ENCODE data around the gene ECI2. TPM values are rescaled to one million over a fixed set of nuclear protein-coding genes. Genes with fewer than 3 reads are reported as not detected.

Gene ECI2
- total RNA-seq, 1 donor from 2014 or later, result 49.1 TPM

DNA sequence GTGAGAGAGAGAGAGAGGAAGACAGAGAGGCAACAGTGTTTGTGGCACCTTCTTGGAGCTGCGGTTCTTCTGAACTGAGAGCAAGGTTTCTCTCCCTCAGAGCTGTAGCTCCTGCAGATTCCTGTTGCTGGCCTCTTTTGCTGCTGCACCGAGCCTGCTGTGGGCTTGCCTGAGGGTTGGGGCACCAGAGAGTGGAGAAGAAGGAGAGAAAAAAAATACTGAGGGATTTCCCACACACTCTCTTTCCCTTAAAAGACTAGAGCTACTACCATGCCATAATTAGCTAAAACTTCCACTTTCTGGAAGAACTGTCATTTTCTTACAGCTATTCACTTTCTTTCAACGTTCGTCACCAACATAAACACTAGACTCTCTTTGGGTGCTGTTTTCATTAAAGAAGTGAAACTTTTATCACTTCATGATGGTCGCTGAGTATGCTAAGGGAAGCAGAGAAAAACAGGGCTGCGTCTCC is 18.2 kb upstream of the ECI2 start:
- no peaks in the 10 kb centered on the region for H3K27me3 ChIP-seq
- Mint-ChIP-seq H3K27me3 (ENCODE audit: insufficient read depth, low read depth) (no peaks in the 10 kb centered on the region), H3K36me3 (no peaks in the 10 kb centered on the region), H3K4me3 (no peak overlapping the region), H3K27ac (no peak overlapping the region), H3K9me3 (peaks cover 6% of the 10 kb centered on the region), H3K4me1 (no peaks in the 10 kb centered on the region)
- no peak overlapping the region for H3K4me2 ChIP-seq
- H3K27ac ChIP-seq, result no peak overlapping the region
- H3K4me1 ChIP-seq, result no peaks in the 10 kb centered on the region
- H2AFZ ChIP-seq (replicated peaks), result peak overlapping the region; percentile 82
- no peak overlapping the region for H3K9ac ChIP-seq
- no peaks in the 10 kb centered on the region for H3K79me2 ChIP-seq (ENCODE audit: low read depth)
- H3K9me3 ChIP-seq (ENCODE audit: low read depth), result no peaks in the 10 kb centered on the region
- no peak overlapping the region for H3K4me3 ChIP-seq
- H4K20me1 ChIP-seq (ENCODE audit: low read depth), result no peaks in the 10 kb centered on the region
- no peaks in the 10 kb centered on the region for H3K36me3 ChIP-seq
- H3F3A ChIP-seq (ENCODE audit: low read depth), result no peaks in the 10 kb centered on the region
- TF ChIP-seq EZH2 (IDR thresholded peaks at IDR 0.05) (no peak), EZH2phosphoT487 (IDR thresholded peaks at IDR 0.05) (no peak)
- TF ChIP-seq, protein P1, sequence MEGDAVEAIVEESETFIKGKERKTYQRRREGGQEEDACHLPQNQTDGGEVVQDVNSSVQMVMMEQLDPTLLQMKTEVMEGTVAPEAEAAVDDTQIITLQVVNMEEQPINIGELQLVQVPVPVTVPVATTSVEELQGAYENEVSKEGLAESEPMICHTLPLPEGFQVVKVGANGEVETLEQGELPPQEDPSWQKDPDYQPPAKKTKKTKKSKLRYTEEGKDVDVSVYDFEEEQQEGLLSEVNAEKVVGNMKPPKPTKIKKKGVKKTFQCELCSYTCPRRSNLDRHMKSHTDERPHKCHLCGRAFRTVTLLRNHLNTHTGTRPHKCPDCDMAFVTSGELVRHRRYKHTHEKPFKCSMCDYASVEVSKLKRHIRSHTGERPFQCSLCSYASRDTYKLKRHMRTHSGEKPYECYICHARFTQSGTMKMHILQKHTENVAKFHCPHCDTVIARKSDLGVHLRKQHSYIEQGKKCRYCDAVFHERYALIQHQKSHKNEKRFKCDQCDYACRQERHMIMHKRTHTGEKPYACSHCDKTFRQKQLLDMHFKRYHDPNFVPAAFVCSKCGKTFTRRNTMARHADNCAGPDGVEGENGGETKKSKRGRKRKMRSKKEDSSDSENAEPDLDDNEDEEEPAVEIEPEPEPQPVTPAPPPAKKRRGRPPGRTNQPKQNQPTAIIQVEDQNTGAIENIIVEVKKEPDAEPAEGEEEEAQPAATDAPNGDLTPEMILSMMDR (IDR thresholded peaks at IDR 0.05), result no peak
- no peak for DNase-seq (ENCODE audit: low spot score)

DNA sequence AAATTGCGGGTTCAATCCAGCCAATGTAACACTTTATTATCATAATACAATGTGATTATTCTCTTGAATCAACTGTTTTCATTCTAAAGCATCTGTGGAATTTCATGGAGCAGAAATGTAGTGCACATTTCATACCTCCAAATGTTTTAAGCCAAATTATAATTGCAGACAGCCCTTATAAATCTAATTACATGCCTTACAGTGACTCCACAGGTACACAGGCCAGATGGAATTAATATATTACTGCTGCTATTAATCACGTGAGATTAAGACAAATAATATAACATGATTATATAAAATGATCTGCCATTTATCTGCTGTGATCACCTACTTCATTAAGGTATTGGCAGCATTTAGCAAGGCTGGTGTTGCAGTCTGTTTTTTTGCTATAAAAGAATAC is 9.7 kb upstream of the ECI2 start:
- H3K4me3 ChIP-seq, result no peak overlapping the region
- no peak overlapping the region for H3K4me2 ChIP-seq
- Mint-ChIP-seq H3K36me3 (no peaks in the 10 kb centered on the region), H3K27me3 (ENCODE audit: insufficient read depth, low read depth) (no peaks in the 10 kb centered on the region), H3K9me3 (peaks cover 9% of the 10 kb centered on the region), H3K4me3 (no peak overlapping the region), H3K4me1 (no peaks in the 10 kb centered on the region), H3K27ac (no peak overlapping the region)
- no peak overlapping the region for H2AFZ ChIP-seq (replicated peaks)
- H3F3A ChIP-seq (ENCODE audit: low read depth), result no peaks in the 10 kb centered on the region
- no peaks in the 10 kb centered on the region for H3K4me1 ChIP-seq
- no peak overlapping the region for H3K27ac ChIP-seq
- no peaks in the 10 kb centered on the region for H3K36me3 ChIP-seq
- no peak for TF ChIP-seq EZH2phosphoT487 (IDR thresholded peaks at IDR 0.05)
- TF ChIP-seq, protein P1 (IDR thresholded peaks at IDR 0.05), result no peak
- TF ChIP-seq EZH2 (IDR thresholded peaks at IDR 0.05), result no peak
- no peak overlapping the region for H3K9ac ChIP-seq
- H3K79me2 ChIP-seq (ENCODE audit: low read depth), result no peaks in the 10 kb centered on the region
- no peaks in the 10 kb centered on the region for H3K27me3 ChIP-seq
- no peaks in the 10 kb centered on the region for H3K9me3 ChIP-seq (ENCODE audit: low read depth)
- no peaks in the 10 kb centered on the region for H4K20me1 ChIP-seq (ENCODE audit: low read depth)
- DNase-seq (ENCODE audit: low spot score), result no peak

DNA sequence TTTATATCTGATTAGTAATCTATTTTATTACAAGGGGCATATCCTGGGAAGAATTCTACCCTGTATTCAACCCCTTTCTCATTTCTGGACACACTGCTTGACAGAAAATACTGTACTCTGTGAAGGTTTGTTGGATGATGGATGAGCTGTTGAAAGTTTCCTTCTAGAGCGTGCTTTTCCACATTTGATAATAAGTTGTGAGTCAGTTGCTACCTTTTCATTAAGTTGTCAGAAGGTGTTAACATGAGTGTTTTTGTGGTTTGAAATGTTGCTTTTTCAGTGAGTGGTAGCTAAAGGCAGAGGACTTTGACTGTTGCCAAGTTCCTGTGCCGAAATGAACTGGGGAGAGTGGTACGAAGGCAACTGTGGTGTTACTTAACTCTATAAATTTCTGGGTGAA is 3.9 kb upstream of the ECI2 start:
- Histone ChIP-seq H3K9ac (no peak overlapping the region), H3K36me3 (no peaks in the 10 kb centered on the region), H4K20me1 (ENCODE audit: low read depth) (no peaks in the 10 kb centered on the region), H3K27me3 (peaks cover 6% of the 10 kb centered on the region), H3K4me3 (no peak overlapping the region), H3K79me2 (ENCODE audit: low read depth) (no peaks in the 10 kb centered on the region), H3K9me3 (ENCODE audit: low read depth) (no peaks in the 10 kb centered on the region), H3K4me2 (no peak overlapping the region), H3K4me1 (peaks cover 4% of the 10 kb centered on the region), H2AFZ (replicated peaks) (no peak overlapping the region), H3F3A (ENCODE audit: low read depth) (peaks cover 16% of the 10 kb centered on the region), H3K27ac (no peak overlapping the region)
- no peak for DNase-seq (ENCODE audit: low spot score)
- H3K4me3 Mint-ChIP-seq, result no peak overlapping the region
- peaks cover 6% of the 10 kb centered on the region for H3K9me3 Mint-ChIP-seq
- no peak overlapping the region for H3K27ac Mint-ChIP-seq
- peaks cover 5% of the 10 kb centered on the region for H3K27me3 Mint-ChIP-seq (ENCODE audit: insufficient read depth, low read depth)
- no peak for TF ChIP-seq EZH2 (IDR thresholded peaks at IDR 0.05)
- H3K4me1 Mint-ChIP-seq, result peaks cover 8% of the 10 kb centered on the region
- no peaks in the 10 kb centered on the region for H3K36me3 Mint-ChIP-seq

DNA sequence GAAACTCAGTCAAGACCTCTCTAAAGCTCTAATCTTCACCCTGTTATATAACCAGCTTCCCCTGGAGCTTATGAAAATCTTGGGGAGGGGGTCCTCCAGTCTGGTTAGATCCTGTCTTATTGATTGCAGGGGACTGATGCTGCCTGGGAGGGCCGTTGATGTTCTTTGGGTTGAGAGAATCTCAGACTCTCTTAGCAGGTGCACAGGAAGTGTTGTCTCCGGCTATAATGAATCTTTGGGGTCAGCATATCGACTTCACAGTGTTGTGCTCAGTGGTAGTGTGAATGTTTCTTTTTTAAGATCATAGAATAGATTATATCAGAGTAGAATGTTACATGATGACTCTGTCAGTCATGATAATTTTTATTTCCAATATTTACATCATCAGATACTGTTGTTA is 2.8 kb upstream of the ECI2 start:
- Histone ChIP-seq H3K9me3 (ENCODE audit: low read depth) (no peaks in the 10 kb centered on the region), H3K79me2 (ENCODE audit: low read depth) (no peaks in the 10 kb centered on the region), H3K27me3 (peaks cover 6% of the 10 kb centered on the region), H3K4me2 (no peak overlapping the region), H3F3A (ENCODE audit: low read depth) (peaks cover 24% of the 10 kb centered on the region), H3K27ac (no peak overlapping the region), H2AFZ (replicated peaks) (no peak overlapping the region), H4K20me1 (ENCODE audit: low read depth) (no peaks in the 10 kb centered on the region), H3K4me3 (no peak overlapping the region), H3K4me1 (peaks cover 15% of the 10 kb centered on the region), H3K36me3 (no peaks in the 10 kb centered on the region), H3K9ac (no peak overlapping the region)
- TF ChIP-seq EZH2phosphoT487 (IDR thresholded peaks at IDR 0.05) (no peak), EZH2 (IDR thresholded peaks at IDR 0.05) (no peak)
- TF ChIP-seq, protein P1 (IDR thresholded peaks at IDR 0.05), result no peak
- Mint-ChIP-seq H3K27ac (no peak overlapping the region), H3K4me1 (peaks cover 19% of the 10 kb centered on the region), H3K27me3 (ENCODE audit: insufficient read depth, low read depth) (peaks cover 5% of the 10 kb centered on the region), H3K36me3 (peaks cover 4% of the 10 kb centered on the region), H3K4me3 (no peak overlapping the region), H3K9me3 (peaks cover 4% of the 10 kb centered on the region)
- no peak for DNase-seq (ENCODE audit: low spot score)
